SK-N-SH treated with all-trans-retinoic acid at 6 μM for 48 hours (cell line): Measurements from ENCODE around the gene ALDH8A1.

Experiments used
- ATAC-seq: fragments of 200-7000 bp; cut with Tn5 transposase; 3 replicates; pipeline ENCODE4 v1.9.1; 2020; ENCODE audit warnings: mild to moderate bottlenecking, moderate library complexity
- ARNTL ChIP-seq: fragments of 450-650 bp; formaldehyde crosslinking; IDR thresholded peaks from 2 replicates; pipeline ENCODE4 v1.5.0; 2020; ENCODE audit warnings: low read depth, mild to moderate bottlenecking, moderate library complexity, borderline replicate concordance
- BACH2 ChIP-seq: fragments of 250-450 bp; sonication (Bioruptor Pico); IDR thresholded peaks from 2 replicates; pipeline ENCODE4 v1.9.0; 2021; ENCODE audit warnings: mild to moderate bottlenecking, borderline replicate concordance
- CSDC2 ChIP-seq: fragments of 250-450 bp; sonication (Bioruptor Pico); IDR thresholded peaks from 2 replicates; pipeline ENCODE4 v1.5.0; 2020; ENCODE audit warnings: mild to moderate bottlenecking, moderate library complexity
- CSRNP3 ChIP-seq: fragments of 250-450 bp; sonication (Bioruptor Pico); IDR thresholded peaks from 2 replicates; pipeline ENCODE4 v1.5.1; 2021; ENCODE audit warnings: mild to moderate bottlenecking, moderate library complexity
- ESRRG ChIP-seq: fragments of 250-450 bp; sonication (Bioruptor Pico); IDR thresholded peaks from 2 replicates; pipeline ENCODE4 v1.6.1; 2021; ENCODE audit warnings: mild to moderate bottlenecking
- ISL1 ChIP-seq: fragments of 250-450 bp; sonication (Bioruptor Pico); IDR thresholded peaks from 2 replicates; pipeline ENCODE4 v2.1.2; 2022; ENCODE audit warnings: mild to moderate bottlenecking, moderate library complexity
- OSR1 ChIP-seq: fragments of 250-450 bp; sonication (Bioruptor Pico); IDR thresholded peaks from 2 replicates; pipeline ENCODE4 v1.8.0; 2022; ENCODE audit warnings: moderate library complexity, mild to moderate bottlenecking, inconsistent platforms
- POU6F1 ChIP-seq: fragments of 250-450 bp; sonication (Bioruptor Pico); IDR thresholded peaks from 2 replicates; pipeline ENCODE4 v1.8.0; 2021; ENCODE audit warnings: low read depth, mild to moderate bottlenecking, moderate library complexity, borderline replicate concordance
- PPARA ChIP-seq: fragments of 250-450 bp; sonication (Bioruptor Pico); IDR thresholded peaks from 2 replicates; pipeline ENCODE4 v1.5.0; 2020; ENCODE audit warnings: mild to moderate bottlenecking, borderline replicate concordance
- RARB ChIP-seq: fragments of 250-450 bp; sonication (Bioruptor Pico); IDR thresholded peaks from 2 replicates; pipeline ENCODE4 v1.8.0; 2021; ENCODE audit warnings: mild to moderate bottlenecking, moderate library complexity
- SNAI2 ChIP-seq: fragments of 250-450 bp; sonication (Bioruptor Pico); IDR thresholded peaks from 2 replicates; pipeline ENCODE4 v1.5.0; 2020; ENCODE audit warnings: mild to moderate bottlenecking, moderate library complexity
- TCF4 ChIP-seq: fragments of 250-450 bp; sonication (Bioruptor Pico); IDR thresholded peaks from 2 replicates; pipeline ENCODE4 v1.8.0; 2021; ENCODE audit warnings: mild to moderate bottlenecking, moderate library complexity, borderline replicate concordance
- TOX ChIP-seq: fragments of 250-450 bp; sonication (Bioruptor Pico); IDR thresholded peaks from 2 replicates; pipeline ENCODE4 v1.8.0; 2021; ENCODE audit warnings: mild to moderate bottlenecking, moderate library complexity, borderline replicate concordance
- TSHZ2 ChIP-seq: fragments of 250-450 bp; sonication (Bioruptor Pico); IDR thresholded peaks from 2 replicates; pipeline ENCODE4 v1.5.0; 2020; ENCODE audit warnings: mild to moderate bottlenecking, moderate library complexity
- ZC3H10 ChIP-seq: fragments of 250-450 bp; sonication (Bioruptor Pico); IDR thresholded peaks from 2 replicates; pipeline ENCODE4 v1.5.1; 2021; ENCODE audit warnings: mild to moderate bottlenecking, moderate library complexity
- ZFP3 ChIP-seq: fragments of 250-450 bp; sonication (Bioruptor Pico); IDR thresholded peaks from 2 replicates; pipeline ENCODE4 v1.5.0; 2020; ENCODE audit warnings: mild to moderate bottlenecking, moderate library complexity
- ZFP30 ChIP-seq: fragments of 450-650 bp; formaldehyde crosslinking; IDR thresholded peaks from 2 replicates; pipeline ENCODE4 v1.5.0; 2022; ENCODE audit warnings: mild to moderate bottlenecking, moderate library complexity
- ZNF565 ChIP-seq: fragments of 450-650 bp; formaldehyde crosslinking; conservative IDR thresholded peaks from 2 replicates; pipeline ENCODE4 v1.5.0; 2020; ENCODE audit warnings: low read depth, mild to moderate bottlenecking, moderate library complexity
- ZNF70 ChIP-seq: fragments of 450-650 bp; formaldehyde crosslinking; IDR thresholded peaks from 2 replicates; pipeline ENCODE4 v1.5.0; 2020; ENCODE audit warnings: mild to moderate bottlenecking, moderate library complexity
- ZNF8 ChIP-seq: fragments of 450-650 bp; formaldehyde crosslinking; IDR thresholded peaks from 2 replicates; pipeline ENCODE4 v1.5.0; 2020; ENCODE audit warnings: mild to moderate bottlenecking, moderate library complexity
- TF ChIP-seq, protein P1 (sequence below): fragments of 250-450 bp; sonication (Bioruptor Pico); IDR thresholded peaks from 2 replicates; pipeline ENCODE4 v1.5.1; 2020; ENCODE audit warnings: low read depth, mild to moderate bottlenecking, moderate library complexity
- TF ChIP-seq, protein P2 (sequence below): fragments of 250-450 bp; sonication (Bioruptor Pico); IDR thresholded peaks from 2 replicates; pipeline ENCODE4 v1.8.0; 2020; ENCODE audit warnings: mild to moderate bottlenecking, moderate library complexity, borderline replicate concordance

The ALDH8A1 gene

DNA sequence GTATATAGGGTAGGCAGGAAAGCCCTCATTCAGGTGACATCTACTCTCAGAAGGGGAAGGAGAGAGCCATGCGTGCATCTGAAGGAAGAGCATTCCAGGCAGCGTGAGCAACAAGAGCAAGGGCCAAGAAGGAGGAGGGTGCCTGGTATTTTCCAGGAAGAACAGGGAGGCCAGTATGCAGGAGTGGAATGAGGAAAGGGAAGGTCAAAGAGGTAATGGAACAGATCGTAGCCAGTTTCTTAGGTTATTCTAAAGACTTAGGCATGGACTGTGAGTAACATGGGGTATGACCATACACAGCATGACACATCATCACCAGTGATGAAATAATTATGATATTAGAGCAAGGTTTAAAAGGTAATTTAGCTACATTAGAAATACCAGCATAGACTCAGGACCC is 24.1 kb downstream of the ALDH8A1 start:
- TF ChIP-seq ZFP30 (CRISPR knock-in tag) (no peak), ZNF8 (CRISPR knock-in tag) (no peak), ZC3H10 (CRISPR knock-in tag) (no peak), ISL1 (CRISPR knock-in tag) (no peak), SNAI2 (no peak), PPARA (CRISPR knock-in tag) (no peak), ZFP3 (CRISPR knock-in tag) (no peak), CSDC2 (CRISPR knock-in tag) (no peak), RARB (no peak), ARNTL (no peak), BACH2 (CRISPR knock-in tag) (no peak), ESRRG (CRISPR knock-in tag) (no peak), TOX (CRISPR knock-in tag) (no peak), OSR1 (CRISPR knock-in tag) (no peak), TCF4 (CRISPR knock-in tag) (no peak), ZNF565 (CRISPR knock-in tag) (no peak), ZNF70 (CRISPR knock-in tag) (no peak), TSHZ2 (no peak)
- TF ChIP-seq, protein P1, sequence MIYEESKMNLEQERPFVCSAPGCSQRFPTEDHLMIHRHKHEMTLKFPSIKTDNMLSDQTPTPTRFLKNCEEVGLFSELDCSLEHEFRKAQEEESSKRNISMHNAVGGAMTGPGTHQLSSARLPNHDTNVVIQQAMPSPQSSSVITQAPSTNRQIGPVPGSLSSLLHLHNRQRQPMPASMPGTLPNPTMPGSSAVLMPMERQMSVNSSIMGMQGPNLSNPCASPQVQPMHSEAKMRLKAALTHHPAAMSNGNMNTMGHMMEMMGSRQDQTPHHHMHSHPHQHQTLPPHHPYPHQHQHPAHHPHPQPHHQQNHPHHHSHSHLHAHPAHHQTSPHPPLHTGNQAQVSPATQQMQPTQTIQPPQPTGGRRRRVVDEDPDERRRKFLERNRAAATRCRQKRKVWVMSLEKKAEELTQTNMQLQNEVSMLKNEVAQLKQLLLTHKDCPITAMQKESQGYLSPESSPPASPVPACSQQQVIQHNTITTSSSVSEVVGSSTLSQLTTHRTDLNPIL: no peak
- peak; percentile 26; the same call in 1 of the 3 replicates for ATAC-seq

GRCh38 chr6:134921721-134922261 is 28.1 kb downstream of the ALDH8A1 start:
- TF ChIP-seq SNAI2: no peak
- TF ChIP-seq ISL1 (CRISPR knock-in tag): no peak
- no peak for TF ChIP-seq TSHZ2
- TF ChIP-seq CSRNP3: no peak
- TF ChIP-seq ZC3H10 (CRISPR knock-in tag): no peak
- TF ChIP-seq POU6F1 (CRISPR knock-in tag): no peak
- peak; percentile 25; the same call in 1 of the 3 replicates for ATAC-seq

GRCh38 chr6:134921276-134921675 is 28.6 kb downstream of the ALDH8A1 start:
- ATAC-seq: no peak
- TF ChIP-seq OSR1 (CRISPR knock-in tag) (no peak), BACH2 (CRISPR knock-in tag) (no peak), CSRNP3 (no peak), RARB (no peak), ZFP3 (CRISPR knock-in tag) (no peak), ZC3H10 (CRISPR knock-in tag) (no peak), POU6F1 (CRISPR knock-in tag) (no peak), ARNTL (no peak), PPARA (CRISPR knock-in tag) (no peak), ZNF8 (CRISPR knock-in tag) (no peak), ZNF70 (CRISPR knock-in tag) (no peak), ISL1 (CRISPR knock-in tag) (no peak), CSDC2 (CRISPR knock-in tag) (no peak)
- TF ChIP-seq, protein P2, sequence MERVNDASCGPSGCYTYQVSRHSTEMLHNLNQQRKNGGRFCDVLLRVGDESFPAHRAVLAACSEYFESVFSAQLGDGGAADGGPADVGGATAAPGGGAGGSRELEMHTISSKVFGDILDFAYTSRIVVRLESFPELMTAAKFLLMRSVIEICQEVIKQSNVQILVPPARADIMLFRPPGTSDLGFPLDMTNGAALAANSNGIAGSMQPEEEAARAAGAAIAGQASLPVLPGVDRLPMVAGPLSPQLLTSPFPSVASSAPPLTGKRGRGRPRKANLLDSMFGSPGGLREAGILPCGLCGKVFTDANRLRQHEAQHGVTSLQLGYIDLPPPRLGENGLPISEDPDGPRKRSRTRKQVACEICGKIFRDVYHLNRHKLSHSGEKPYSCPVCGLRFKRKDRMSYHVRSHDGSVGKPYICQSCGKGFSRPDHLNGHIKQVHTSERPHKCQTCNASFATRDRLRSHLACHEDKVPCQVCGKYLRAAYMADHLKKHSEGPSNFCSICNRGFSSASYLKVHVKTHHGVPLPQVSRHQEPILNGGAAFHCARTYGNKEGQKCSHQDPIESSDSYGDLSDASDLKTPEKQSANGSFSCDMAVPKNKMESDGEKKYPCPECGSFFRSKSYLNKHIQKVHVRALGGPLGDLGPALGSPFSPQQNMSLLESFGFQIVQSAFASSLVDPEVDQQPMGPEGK (CRISPR knock-in tag): no peak
